Measurements from ENCODE around the gene ZDHHC8. TPM values are rescaled to one million over a fixed set of nuclear protein-coding genes. Genes with fewer than 3 reads are reported as not detected.
A peak's percentile ranks its signal among the peaks of the same experiment; 100 is the strongest.

Gene ZDHHC8
- total RNA-seq, 1 donor from 2014 or later = 51.6 TPM

- ATAC-seq = no peak
- DNase-seq = peak; percentile 20
- intact Hi-C loops (cut with micrococcal nuclease) = no loop called here
Measured at GRCh38 chr22:20111045-20111688, 20.4 kb upstream of the ZDHHC8 start.

GRCh38 chr22:20111689-20112622 lies 19.6 kb upstream of the ZDHHC8 start:
- ATAC-seq (no peak), DNase-seq (peak; percentile 30)
- intact Hi-C loops (cut with micrococcal nuclease) = no loop called here

- no peak for ATAC-seq
- intact Hi-C loops (cut with micrococcal nuclease) = no loop called here
- peak; percentile 29 for DNase-seq
Measured at GRCh38 chr22:20112623-20113511, 18.7 kb upstream of the ZDHHC8 start.

- intact Hi-C loops (cut with micrococcal nuclease) = no loop called here
- peak; percentile 11 for DNase-seq
- no peak for ATAC-seq
Measured at GRCh38 chr22:20113551-20114310, 17.9 kb upstream of the ZDHHC8 start.

GRCh38 chr22:20114506-20115475 lies 16.8 kb upstream of the ZDHHC8 start:
- DNase-seq (peak; percentile 30), ATAC-seq (no peak)
- intact Hi-C loops (cut with micrococcal nuclease) = no loop called here

- peak; percentile 37 for DNase-seq
- ATAC-seq = no peak
- intact Hi-C loops (cut with micrococcal nuclease) = no loop called here
Measured at GRCh38 chr22:20115691-20116375, 15.8 kb upstream of the ZDHHC8 start, which contains the start of gene RANBP1. RANBP1 (plus strand) TSS chr22:20116104; CDS start chr22:20116185, 81 bp downstream.

GRCh38 chr22:20116376-20116950 lies 15.1 kb upstream of the ZDHHC8 start:
- DNase-seq (peak; percentile 43), ATAC-seq (peak; percentile 2)
- intact Hi-C loops (cut with micrococcal nuclease) = no loop called here

- peak; percentile 92 for ATAC-seq
- DNase-seq = peak; percentile 99
- intact Hi-C loops (cut with micrococcal nuclease) = no loop called here
Measured at GRCh38 chr22:20116951-20117632, 14.5 kb upstream of the ZDHHC8 start, which contains the start of gene TRMT2A. TRMT2A (minus strand) TSS chr22:20117226; CDS start chr22:20116906, 320 bp downstream.

- DNase-seq = peak; percentile 45
- intact Hi-C loops (cut with micrococcal nuclease) = no loop called here
- no peak for ATAC-seq
Measured at GRCh38 chr22:20117633-20118299, 13.8 kb upstream of the ZDHHC8 start.

GRCh38 chr22:20118300-20119020 lies 13.1 kb upstream of the ZDHHC8 start:
- ATAC-seq (no peak), DNase-seq (peak; percentile 18)
- intact Hi-C loops (cut with micrococcal nuclease) = no loop called here

- DNase-seq (peak; percentile 21), ATAC-seq (no peak)
- intact Hi-C loops (cut with micrococcal nuclease) = no loop called here
Measured at GRCh38 chr22:20121856-20122415, 9.7 kb upstream of the ZDHHC8 start.

GRCh38 chr22:20123366-20124082 lies 8.1 kb upstream of the ZDHHC8 start:
- ATAC-seq (no peak), DNase-seq (no peak)
- intact Hi-C loops (cut with micrococcal nuclease) = no loop called here

GRCh38 chr22:20124083-20124787 lies 7.4 kb upstream of the ZDHHC8 start:
- DNase-seq (no peak), ATAC-seq (no peak)
- intact Hi-C loops (cut with micrococcal nuclease) = no loop called here

All from left ventricle myocardium superior (tissue), 1 donor.